ENCODE measurements around the gene LMF1. TPM values are rescaled to one million over a fixed set of nuclear protein-coding genes. Genes with fewer than 3 reads are reported as not detected.

LMF1 gene
- total RNA-seq, 1 donor from 2014 or later = 19.0 TPM

- no peaks in the 10 kb centered on the region for H3K9me3 ChIP-seq
- ATAC-seq = peak; percentile 6
These were observed 5.8 kb downstream of the LMF1 start for GRCh38 chr16:965036-965395.

GRCh38 chr16:964356-965035, 6.3 kb downstream of the LMF1 start:
- ATAC-seq = peak; percentile 72
- peak; percentile 76 for DNase-seq
- no peaks in the 10 kb centered on the region for H3K36me3 ChIP-seq
- no peaks in the 10 kb centered on the region for H3K27me3 ChIP-seq
- peak overlapping the region; percentile 78 for H3K27ac ChIP-seq
- TF ChIP-seq, protein P1, sequence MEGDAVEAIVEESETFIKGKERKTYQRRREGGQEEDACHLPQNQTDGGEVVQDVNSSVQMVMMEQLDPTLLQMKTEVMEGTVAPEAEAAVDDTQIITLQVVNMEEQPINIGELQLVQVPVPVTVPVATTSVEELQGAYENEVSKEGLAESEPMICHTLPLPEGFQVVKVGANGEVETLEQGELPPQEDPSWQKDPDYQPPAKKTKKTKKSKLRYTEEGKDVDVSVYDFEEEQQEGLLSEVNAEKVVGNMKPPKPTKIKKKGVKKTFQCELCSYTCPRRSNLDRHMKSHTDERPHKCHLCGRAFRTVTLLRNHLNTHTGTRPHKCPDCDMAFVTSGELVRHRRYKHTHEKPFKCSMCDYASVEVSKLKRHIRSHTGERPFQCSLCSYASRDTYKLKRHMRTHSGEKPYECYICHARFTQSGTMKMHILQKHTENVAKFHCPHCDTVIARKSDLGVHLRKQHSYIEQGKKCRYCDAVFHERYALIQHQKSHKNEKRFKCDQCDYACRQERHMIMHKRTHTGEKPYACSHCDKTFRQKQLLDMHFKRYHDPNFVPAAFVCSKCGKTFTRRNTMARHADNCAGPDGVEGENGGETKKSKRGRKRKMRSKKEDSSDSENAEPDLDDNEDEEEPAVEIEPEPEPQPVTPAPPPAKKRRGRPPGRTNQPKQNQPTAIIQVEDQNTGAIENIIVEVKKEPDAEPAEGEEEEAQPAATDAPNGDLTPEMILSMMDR (IDR thresholded peaks at IDR 0.05) = no peak
- no peaks in the 10 kb centered on the region for H3K9me3 ChIP-seq
- H3K4me1 ChIP-seq = peaks cover 2% of the 10 kb centered on the region
- intact Hi-C loops (cut with DNase I) = no loop called here
- H3K4me3 ChIP-seq = peak overlapping the region; percentile 30

More at GRCh38 chr16:965036-965395, 5.8 kb downstream of the LMF1 start:
- no peaks in the 10 kb centered on the region for H3K36me3 ChIP-seq
- DNase-seq = peak; percentile 67
- no peaks in the 10 kb centered on the region for H3K27me3 ChIP-seq
- H3K4me3 ChIP-seq = peak overlapping the region; percentile 30
- peaks cover 8% of the 10 kb centered on the region for H3K4me1 ChIP-seq
- TF ChIP-seq, protein P1 (IDR thresholded peaks at IDR 0.05) = no peak
- intact Hi-C loops (cut with DNase I) = no loop called here
- peak overlapping the region; percentile 78 for H3K27ac ChIP-seq

DNA sequence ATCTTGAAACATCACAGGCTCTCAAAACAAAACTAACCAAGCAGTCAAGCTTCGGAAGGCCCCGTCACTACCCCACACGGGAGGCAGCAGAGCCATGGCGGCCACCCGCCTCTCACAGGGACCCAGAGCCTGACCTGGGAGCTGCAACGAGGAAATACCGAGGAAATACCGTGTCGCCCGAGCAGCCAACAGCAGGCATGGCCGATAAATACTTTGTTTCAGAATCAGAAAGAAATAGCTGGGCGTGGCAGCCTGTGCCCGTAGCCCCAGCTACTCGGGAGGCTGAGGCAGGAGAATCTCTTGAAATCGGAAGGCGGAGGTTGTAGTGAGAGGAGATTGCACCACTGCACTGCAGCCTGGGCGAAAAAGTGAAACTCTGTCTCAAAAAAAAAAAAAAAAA, 6.9 kb downstream of the LMF1 start:
- H3K27me3 ChIP-seq = no peaks in the 10 kb centered on the region
- no peaks in the 10 kb centered on the region for H3K9me3 ChIP-seq
- peak overlapping the region; percentile 30 for H3K4me3 ChIP-seq
- peak overlapping the region; percentile 78 for H3K27ac ChIP-seq
- intact Hi-C loops (cut with DNase I) = no loop called here
- H3K36me3 ChIP-seq = no peaks in the 10 kb centered on the region
- ATAC-seq (peak; percentile 5), DNase-seq (no peak)
- TF ChIP-seq, protein P1 (IDR thresholded peaks at IDR 0.05) = no peak
- H3K4me1 ChIP-seq = no peaks in the 10 kb centered on the region

DNA sequence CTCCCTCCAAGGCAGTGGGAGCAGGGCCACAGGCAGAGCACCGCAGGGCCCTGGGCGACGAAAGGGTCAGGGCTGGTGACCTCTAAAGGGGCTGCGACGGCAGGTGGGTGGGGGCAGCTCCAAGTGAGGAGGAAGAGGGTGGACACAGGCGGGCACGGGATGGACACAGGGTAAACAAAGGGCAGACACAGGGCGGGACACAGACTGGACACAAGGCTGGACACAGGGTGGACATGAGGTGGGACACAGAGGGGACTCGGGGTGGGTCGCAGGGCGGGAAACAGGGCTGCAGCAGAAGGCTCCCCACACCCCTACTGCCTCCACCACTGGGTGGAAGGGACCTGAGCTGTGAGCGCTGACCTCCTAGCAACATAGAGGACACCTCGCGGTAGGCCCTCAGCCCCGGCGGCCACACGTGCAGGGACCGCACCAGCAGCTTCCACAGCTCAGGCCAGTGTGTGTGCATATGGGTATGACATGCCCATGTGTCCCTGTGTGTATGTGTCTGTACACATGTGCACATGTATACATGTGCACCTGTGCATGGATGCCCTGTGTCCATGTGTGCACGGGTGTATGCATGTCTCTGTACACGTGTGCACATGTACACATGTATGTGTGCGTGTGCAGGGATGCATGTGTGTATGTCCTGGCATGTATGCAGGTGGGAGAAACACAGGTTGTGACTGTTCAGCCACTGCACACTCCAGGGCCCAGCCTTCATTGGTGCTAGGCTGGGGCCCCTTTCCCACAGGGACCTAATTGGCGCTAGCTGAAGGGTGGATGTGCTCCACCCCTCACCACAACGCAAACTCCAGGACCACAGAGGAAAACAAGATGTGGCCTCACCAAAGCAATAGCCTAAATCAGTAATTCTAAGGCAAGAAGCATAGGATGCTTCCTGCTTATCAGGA, 7.6 kb downstream of the LMF1 start:
- Histone ChIP-seq H3K4me1 (no peaks in the 10 kb centered on the region), H3K36me3 (no peaks in the 10 kb centered on the region), H3K9me3 (no peaks in the 10 kb centered on the region), H3K27ac (peak overlapping the region; percentile 78), H3K4me3 (no peak overlapping the region), H3K27me3 (no peaks in the 10 kb centered on the region)
- no peak for ATAC-seq
- TF ChIP-seq, protein P1 (IDR thresholded peaks at IDR 0.05) = no peak
- no peak for DNase-seq
- intact Hi-C loops (cut with DNase I) = no loop called here

GRCh38 chr16:962366-962765, 8.4 kb downstream of the LMF1 start:
- TF ChIP-seq, protein P1 (IDR thresholded peaks at IDR 0.05) = no peak
- ATAC-seq = no peak
- Histone ChIP-seq H3K27ac (no peak overlapping the region), H3K4me3 (no peak overlapping the region), H3K9me3 (no peaks in the 10 kb centered on the region), H3K27me3 (no peaks in the 10 kb centered on the region), H3K4me1 (no peaks in the 10 kb centered on the region), H3K36me3 (no peaks in the 10 kb centered on the region)
- no peak for DNase-seq
- intact Hi-C loops (cut with DNase I) = no loop called here

Data from upper lobe of right lung (tissue), 1 donor.